ENCODE measurements around the gene LAMB4.
A peak's percentile ranks its signal among the peaks of the same experiment; 100 is the strongest.

Gene LAMB4

GRCh38 chr7:108143658-108144420 is 13.7 kb upstream of the LAMB4 start:
- DNase-seq (ENCODE audit: low read depth) = no peak

DNA sequence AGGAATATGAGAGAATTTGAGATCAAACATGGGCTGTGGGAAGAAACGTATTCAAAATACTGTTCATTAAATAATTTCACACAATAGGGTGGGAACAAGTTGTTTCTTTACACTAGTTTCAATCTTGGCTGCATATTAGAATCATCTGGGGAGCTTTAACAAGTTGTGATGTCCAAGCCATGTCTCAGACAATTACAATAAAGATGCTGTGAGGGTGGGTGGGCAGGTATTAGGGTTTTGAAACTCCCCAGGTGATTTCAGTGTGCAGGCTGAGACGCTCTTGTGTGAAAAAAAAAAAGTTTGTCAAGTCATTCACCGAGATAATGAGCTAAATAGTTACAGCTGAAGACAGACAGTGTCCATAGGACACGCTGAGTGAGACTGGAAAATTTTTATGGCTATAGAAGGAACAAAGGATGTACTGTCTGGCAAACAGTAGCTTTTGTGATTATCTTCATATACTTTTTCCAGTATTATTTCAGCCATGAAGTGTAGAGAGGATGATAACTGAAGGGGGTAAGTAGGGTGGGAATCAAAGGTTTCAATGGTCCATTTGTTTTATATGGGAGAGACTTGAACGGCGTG is 12.6 kb upstream of the LAMB4 start:
- DNase-seq (ENCODE audit: low read depth) = no peak

- no peak for DNase-seq (ENCODE audit: low read depth)
Observed at GRCh38 chr7:108142180-108142579, 12.0 kb upstream of the LAMB4 start.

GRCh38 chr7:108140671-108141070 is 10.5 kb upstream of the LAMB4 start:
- DNase-seq (ENCODE audit: low read depth) = no peak

DNA sequence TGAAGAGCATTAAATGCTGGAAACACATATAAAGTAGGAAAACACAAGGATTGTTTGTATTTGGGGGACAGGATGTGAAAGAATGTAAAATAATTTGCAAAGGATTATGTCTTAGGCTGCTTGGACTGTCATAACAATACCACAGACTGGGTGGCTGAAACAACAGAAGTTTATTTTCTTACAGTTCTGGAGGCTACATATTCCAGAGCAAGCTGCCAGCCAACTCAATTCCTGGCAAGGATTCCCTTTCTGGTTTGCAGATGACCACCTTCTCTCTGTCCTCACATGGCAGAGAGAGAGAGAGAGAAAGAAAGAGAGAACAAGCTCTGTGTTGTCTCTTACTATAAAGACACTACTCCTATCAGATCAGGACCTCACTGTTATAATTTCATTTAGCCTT is 8.8 kb upstream of the LAMB4 start:
- DNase-seq (ENCODE audit: low read depth) = no peak

DNA sequence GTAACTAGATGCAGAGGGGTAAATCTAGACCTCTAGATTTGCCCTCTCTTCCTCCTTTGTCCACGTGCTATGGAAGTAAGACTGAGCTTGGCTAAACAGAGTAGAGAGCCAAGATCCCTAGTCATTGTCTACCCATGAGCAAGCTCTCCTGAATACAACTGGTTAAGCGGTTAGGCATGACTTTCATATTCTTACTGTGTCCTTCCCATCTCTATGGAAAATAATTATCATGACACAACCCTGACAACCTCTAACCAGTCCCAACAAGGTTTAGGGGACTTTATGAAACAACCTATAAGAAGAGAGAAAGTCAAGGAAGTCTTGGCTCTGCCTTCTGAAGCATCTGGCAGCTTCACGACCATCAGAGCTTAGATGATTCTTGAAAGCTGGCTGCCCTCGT is 7.8 kb upstream of the LAMB4 start:
- no peak for DNase-seq (ENCODE audit: low read depth)

DNA sequence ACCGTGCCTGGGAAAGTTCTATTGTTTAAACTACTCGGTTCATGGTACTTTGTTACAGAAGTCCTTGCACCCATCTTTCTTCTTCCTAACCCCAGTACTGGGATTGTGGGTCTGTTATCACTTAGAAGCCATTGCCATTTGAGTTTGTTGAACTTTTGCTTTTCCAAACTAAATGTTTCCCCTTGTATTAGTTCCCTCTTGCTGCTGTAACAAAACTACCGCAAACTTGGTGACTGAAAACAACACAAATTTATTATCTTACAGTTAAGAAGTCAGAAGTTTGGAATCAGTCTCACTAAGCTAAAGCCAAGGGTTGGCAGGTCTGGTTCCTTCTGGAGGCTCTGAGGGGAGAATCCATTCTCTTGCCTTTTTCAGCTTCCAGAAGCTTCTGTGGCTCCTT is 6.9 kb upstream of the LAMB4 start:
- DNase-seq (ENCODE audit: low read depth) = no peak

DNA sequence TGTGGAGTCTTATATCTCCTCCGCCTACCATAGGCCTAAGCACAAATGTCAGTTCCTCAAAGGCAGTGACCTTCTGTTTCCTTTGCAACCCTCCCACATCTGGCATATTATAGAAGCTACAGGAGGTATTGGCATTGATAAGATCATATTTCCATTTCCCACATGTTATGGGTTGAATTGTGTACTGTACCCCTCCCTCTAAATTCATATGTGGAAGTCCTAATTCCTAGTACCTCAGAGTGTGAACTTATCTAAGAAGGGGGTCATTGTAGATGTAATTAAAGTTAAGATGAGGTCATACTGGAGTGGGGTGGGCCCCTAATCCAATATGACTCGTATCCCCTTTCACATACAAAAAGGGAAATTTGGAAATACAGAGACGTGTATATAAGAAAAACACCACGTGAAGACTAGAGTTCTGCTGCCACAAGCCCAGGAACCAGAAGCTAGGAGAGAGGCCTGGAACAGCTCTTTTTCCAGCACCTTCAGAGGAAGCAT is 6.1 kb upstream of the LAMB4 start:
- DNase-seq (ENCODE audit: low read depth) = no peak

DNA sequence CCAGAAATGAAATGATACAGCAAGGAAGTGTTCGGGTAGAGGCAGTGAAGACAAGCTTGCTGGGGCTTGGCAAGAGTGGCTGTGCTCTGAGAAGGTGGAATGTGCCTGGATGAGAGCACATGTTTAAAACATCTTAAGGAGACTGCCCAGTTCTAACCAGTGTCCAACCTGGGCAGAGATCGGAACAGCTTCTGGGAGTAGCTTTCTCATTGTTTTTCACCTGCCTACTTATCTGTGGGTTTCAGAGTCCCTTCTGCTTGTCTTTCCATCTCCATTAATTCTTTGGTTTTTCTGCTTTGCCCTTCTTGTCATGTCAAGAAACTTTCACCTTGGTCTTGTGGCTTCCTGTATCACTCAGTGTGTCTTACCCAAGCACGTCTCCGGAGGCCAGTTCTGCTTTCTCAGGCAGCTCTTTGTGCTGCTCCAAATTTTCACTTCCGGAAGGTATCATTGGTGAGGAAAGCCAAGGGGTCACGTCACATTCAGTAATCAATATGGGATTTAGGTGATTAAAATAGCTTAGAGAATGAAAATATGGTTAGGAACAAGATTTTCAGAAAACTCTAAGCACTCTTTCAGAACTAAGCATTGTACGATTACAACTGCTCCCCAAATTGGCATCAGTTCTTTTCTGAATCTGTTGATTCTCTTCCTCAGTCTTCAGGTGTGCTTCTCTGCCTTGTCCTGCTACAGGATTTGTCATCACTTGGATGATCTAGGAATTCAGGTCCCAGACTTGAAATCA is 5.5 kb upstream of the LAMB4 start:
- no peak for DNase-seq (ENCODE audit: low read depth)

GRCh38 chr7:108134486-108134885 is 4.3 kb upstream of the LAMB4 start:
- peak; percentile 25 for DNase-seq (ENCODE audit: low read depth)

- DNase-seq (ENCODE audit: low read depth) = peak; percentile 9
Observed at GRCh38 chr7:108132551-108133265, 2.5 kb upstream of the LAMB4 start.

- DNase-seq (ENCODE audit: low read depth) = no peak
Observed at GRCh38 chr7:108129018-108129965, 869 bp downstream of the LAMB4 start.

DNA sequence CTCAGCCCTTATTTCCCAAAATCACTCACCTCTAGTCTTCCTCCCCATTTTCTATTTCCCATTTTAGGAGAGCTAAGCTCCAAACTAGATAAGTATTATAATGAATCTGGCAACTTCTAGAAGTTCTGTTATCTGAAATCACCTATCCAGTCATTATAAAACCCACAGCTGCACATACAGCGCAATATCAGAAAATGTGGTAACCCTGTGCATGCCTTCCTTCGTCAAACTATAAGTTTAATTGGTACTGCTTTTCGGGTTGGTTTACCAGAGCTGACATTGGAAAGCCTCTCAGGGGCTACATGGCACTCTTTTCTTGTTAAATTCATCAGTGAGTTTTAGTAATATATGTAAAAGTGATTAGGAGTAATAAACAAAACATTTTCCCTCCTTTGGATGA is 1.6 kb downstream of the LAMB4 start:
- DNase-seq (ENCODE audit: low read depth) = no peak

DNA sequence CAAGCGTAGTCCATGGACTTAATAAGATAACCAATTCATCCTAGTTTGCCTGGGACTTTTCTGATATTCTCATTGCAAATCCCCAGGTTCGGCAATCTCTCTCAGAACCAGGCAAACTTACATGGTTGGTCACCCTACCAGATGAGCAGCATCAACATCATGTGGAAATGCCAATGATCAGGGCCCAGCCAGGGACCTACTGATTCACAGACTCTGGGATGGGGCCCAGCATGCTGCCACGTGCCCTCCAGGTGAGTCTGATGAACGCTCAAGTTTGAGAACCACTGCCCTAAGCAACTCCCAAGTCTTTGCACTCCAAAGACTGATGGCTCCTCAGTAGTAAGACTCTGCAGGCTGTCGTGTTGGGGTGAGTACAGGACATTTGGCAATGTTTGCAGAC is 2.7 kb downstream of the LAMB4 start:
- DNase-seq (ENCODE audit: low read depth) = no peak

GRCh38 chr7:108124820-108125219 is 5.3 kb downstream of the LAMB4 start:
- no peak for DNase-seq (ENCODE audit: low read depth)

- DNase-seq (ENCODE audit: low read depth) = no peak
Observed at GRCh38 chr7:108122181-108122580, 8.0 kb downstream of the LAMB4 start.

- DNase-seq (ENCODE audit: low read depth) = no peak
Observed at GRCh38 chr7:108120933-108121332, 9.2 kb downstream of the LAMB4 start.

DNA sequence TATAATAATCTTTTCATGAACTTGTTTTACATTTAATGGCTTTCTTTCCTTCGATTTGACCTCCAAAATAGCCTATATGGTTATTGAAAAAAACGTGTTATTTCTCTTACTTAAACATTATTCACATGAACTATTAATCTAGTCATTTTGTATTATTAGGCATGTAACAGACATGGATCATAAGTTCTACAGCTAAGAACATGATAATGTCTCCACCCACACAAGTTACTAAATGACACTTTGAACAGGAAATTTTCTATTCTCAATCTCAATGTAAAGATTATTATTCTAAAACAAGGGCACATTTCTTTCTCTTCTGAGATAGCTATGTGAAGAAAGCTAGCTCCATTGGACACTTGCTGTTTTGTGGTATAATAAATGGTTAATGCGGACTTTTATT is 10.0 kb downstream of the LAMB4 start:
- DNase-seq (ENCODE audit: low read depth) = no peak

DNA sequence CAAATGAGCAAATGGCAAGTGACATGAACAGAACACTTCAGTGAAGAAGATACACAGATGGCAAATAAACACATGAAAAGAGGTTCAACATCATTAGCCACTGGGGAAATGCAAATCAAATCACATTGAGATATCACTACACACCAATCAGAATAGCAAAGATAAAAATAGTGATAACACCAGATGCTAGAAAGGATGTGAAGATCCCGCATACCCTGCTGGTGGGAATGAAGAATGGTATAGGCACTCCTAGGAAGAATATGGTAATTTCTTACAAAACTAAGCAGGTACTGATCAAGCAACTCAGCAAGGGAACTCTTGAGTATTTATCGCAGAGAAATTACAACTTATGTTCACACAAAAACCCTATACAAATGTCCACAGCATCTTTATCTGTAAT is 11.2 kb downstream of the LAMB4 start:
- DNase-seq (ENCODE audit: low read depth) = no peak

GRCh38 chr7:108114117-108114841 is 15.9 kb downstream of the LAMB4 start:
- DNase-seq (ENCODE audit: low read depth) = no peak

DNA sequence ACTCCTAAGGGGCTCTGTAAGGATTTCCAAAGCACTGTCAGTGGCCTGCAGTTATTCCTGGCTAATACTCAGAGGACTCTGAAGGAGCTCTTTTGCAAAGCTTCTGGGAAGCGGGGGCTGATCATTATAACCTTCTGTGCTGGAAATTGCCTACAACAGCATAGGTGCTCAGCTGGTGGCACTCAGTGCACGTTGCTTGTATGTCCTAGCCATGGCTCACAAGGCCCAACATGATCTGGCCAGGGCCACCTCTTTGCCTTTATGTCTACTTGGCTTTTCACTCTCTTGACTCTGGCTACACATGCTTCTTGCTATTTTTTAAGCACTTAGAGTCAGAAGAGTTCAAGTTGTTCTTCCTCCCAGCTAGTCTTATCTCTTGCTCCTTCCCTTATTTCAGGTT is 17.5 kb downstream of the LAMB4 start:
- DNase-seq (ENCODE audit: low read depth) = no peak
